Neural progenitor cell (in vitro differentiated cells): ENCODE results near the gene APOOL. TPM values are rescaled to one million over a fixed set of nuclear protein-coding genes. Genes with fewer than 3 reads are reported as not detected.

Experiments
- DNase-seq: peaks from one replicate; pipeline ENCODE4 v3.0.0-alpha.2; 2016; ENCODE audit warnings: low spot score
- H2AFZ ChIP-seq: fragments of 200-600 bp; sonication (generic); replicated peaks from 2 replicates; pipeline ENCODE4 v1.6.1; 2016; ENCODE audit warnings: antibody characterized with exemption
- H3F3A ChIP-seq: fragments of 200-600 bp; sonication (generic); 2 replicates; pipeline ENCODE4 v1.6.1; 2016; ENCODE audit warnings: antibody characterized with exemption, low read depth
- H3K27ac ChIP-seq: fragments of 200-600 bp; sonication (generic); 2 replicates; pipeline ENCODE4 v1.5.1; 2016; ENCODE audit warnings: mild to moderate bottlenecking
- H3K27me3 ChIP-seq: fragments of 200-600 bp; sonication (generic); 2 replicates; pipeline ENCODE4 v1.6.1; 2016; ENCODE audit warnings: mild to moderate bottlenecking, moderate library complexity
- H3K36me3 ChIP-seq: fragments of 200-600 bp; sonication (generic); 2 replicates; pipeline ENCODE4 v1.5.1; 2016
- H3K4me1 ChIP-seq: fragments of 200-600 bp; sonication (generic); 2 replicates; pipeline ENCODE4 v1.6.1; 2016; ENCODE audit warnings: mixed run types
- H3K4me2 ChIP-seq: fragments of 200-600 bp; sonication (generic); 2 replicates; pipeline ENCODE4 v1.6.1; 2016
- H3K4me3 ChIP-seq: fragments of 200-600 bp; sonication (generic); 2 replicates; pipeline ENCODE4 v1.5.1; 2016
- H3K79me2 ChIP-seq: fragments of 200-600 bp; sonication (generic); 2 replicates; pipeline ENCODE4 v1.6.1; 2016; ENCODE audit warnings: low read depth
- H3K9ac ChIP-seq: fragments of 200-600 bp; sonication (generic); 2 replicates; pipeline ENCODE4 v1.6.1; 2016
- H3K9me3 ChIP-seq: fragments of 200-600 bp; sonication (generic); 2 replicates; pipeline ENCODE4 v1.5.1; 2016; ENCODE audit warnings: low read depth
- H4K20me1 ChIP-seq: fragments of 200-600 bp; sonication (generic); 2 replicates; pipeline ENCODE4 v1.6.1; 2016; ENCODE audit warnings: low read depth
- H3K27ac Mint-ChIP-seq: 3 replicates; pipeline ENCODE4 v1.8.0; 2021; ENCODE audit warnings: mixed read lengths
- H3K27me3 Mint-ChIP-seq: 2 replicates; pipeline ENCODE4 v1.8.0; 2022; ENCODE audit warnings: low read depth, mild to moderate bottlenecking, inconsistent platforms, moderate library complexity, mixed read lengths; ENCODE audit not compliant: insufficient read depth
- H3K36me3 Mint-ChIP-seq: 3 replicates; pipeline ENCODE4 v1.8.0; 2021; ENCODE audit warnings: mixed read lengths
- H3K4me1 Mint-ChIP-seq: 3 replicates; pipeline ENCODE4 v1.8.0; 2021; ENCODE audit warnings: mixed read lengths
- H3K4me3 Mint-ChIP-seq: 3 replicates; pipeline ENCODE4 v1.8.0; 2021; ENCODE audit warnings: mild to moderate bottlenecking, moderate library complexity, mixed read lengths
- H3K9me3 Mint-ChIP-seq: 3 replicates; pipeline ENCODE4 v1.8.0; 2020; ENCODE audit warnings: mixed read lengths
- EZH2 ChIP-seq: fragments of 200-600 bp; sonication (generic); IDR thresholded peaks from 2 replicates; pipeline ENCODE4 v1.6.1; 2017; ENCODE audit warnings: antibody characterized with exemption, mild to moderate bottlenecking, moderate library complexity
- EZH2phosphoT487 ChIP-seq: fragments of 200-600 bp; sonication (generic); IDR thresholded peaks from 2 replicates; pipeline ENCODE4 v1.6.1; 2017; ENCODE audit warnings: antibody characterized with exemption
- total RNA-seq: library from RNA; depleted of rRNA; stranded (reverse); fragments of >200 nt; gene quantifications from 2 replicates; pipeline ENCODE4 v1.2.3, GENCODE V29; 2015; ENCODE audit warnings: low replicate concordance
- TF ChIP-seq, protein P1 (sequence below): fragments of 200-600 bp; sonication (generic); IDR thresholded peaks from 2 replicates; pipeline ENCODE4 v1.5.1; 2017; ENCODE audit warnings: antibody characterized with exemption, mild to moderate bottlenecking

Gene APOOL
- total RNA-seq, 1 donor from 2014 or later: 9.0 TPM

GRCh38 chrX:85024562-85024961, 20.9 kb downstream of the APOOL start:
- no peak for TF ChIP-seq EZH2
- TF ChIP-seq, protein P1, sequence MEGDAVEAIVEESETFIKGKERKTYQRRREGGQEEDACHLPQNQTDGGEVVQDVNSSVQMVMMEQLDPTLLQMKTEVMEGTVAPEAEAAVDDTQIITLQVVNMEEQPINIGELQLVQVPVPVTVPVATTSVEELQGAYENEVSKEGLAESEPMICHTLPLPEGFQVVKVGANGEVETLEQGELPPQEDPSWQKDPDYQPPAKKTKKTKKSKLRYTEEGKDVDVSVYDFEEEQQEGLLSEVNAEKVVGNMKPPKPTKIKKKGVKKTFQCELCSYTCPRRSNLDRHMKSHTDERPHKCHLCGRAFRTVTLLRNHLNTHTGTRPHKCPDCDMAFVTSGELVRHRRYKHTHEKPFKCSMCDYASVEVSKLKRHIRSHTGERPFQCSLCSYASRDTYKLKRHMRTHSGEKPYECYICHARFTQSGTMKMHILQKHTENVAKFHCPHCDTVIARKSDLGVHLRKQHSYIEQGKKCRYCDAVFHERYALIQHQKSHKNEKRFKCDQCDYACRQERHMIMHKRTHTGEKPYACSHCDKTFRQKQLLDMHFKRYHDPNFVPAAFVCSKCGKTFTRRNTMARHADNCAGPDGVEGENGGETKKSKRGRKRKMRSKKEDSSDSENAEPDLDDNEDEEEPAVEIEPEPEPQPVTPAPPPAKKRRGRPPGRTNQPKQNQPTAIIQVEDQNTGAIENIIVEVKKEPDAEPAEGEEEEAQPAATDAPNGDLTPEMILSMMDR: no peak
- no peak for TF ChIP-seq EZH2phosphoT487
- no peaks in the 10 kb centered on the region for H3K4me1 ChIP-seq
- H2AFZ ChIP-seq: no peak overlapping the region
- H3K4me1 Mint-ChIP-seq: no peaks in the 10 kb centered on the region
- peaks cover 16% of the 10 kb centered on the region for H3K9me3 Mint-ChIP-seq
- no peak overlapping the region for H3K27ac Mint-ChIP-seq
- no peaks in the 10 kb centered on the region for H4K20me1 ChIP-seq
- H3K27ac ChIP-seq: no peak overlapping the region
- H3K27me3 ChIP-seq: no peaks in the 10 kb centered on the region
- no peak overlapping the region for H3K9ac ChIP-seq
- H3K27me3 Mint-ChIP-seq: no peaks in the 10 kb centered on the region
- no peaks in the 10 kb centered on the region for H3F3A ChIP-seq
- peaks cover 1% of the 10 kb centered on the region for H3K79me2 ChIP-seq
- peaks cover 5% of the 10 kb centered on the region for H3K36me3 Mint-ChIP-seq
- H3K9me3 ChIP-seq: no peaks in the 10 kb centered on the region
- H3K4me3 Mint-ChIP-seq: no peak overlapping the region
- no peaks in the 10 kb centered on the region for H3K36me3 ChIP-seq
- H3K4me3 ChIP-seq: no peak overlapping the region
- no peak for DNase-seq
- H3K4me2 ChIP-seq: no peak overlapping the region

DNA sequence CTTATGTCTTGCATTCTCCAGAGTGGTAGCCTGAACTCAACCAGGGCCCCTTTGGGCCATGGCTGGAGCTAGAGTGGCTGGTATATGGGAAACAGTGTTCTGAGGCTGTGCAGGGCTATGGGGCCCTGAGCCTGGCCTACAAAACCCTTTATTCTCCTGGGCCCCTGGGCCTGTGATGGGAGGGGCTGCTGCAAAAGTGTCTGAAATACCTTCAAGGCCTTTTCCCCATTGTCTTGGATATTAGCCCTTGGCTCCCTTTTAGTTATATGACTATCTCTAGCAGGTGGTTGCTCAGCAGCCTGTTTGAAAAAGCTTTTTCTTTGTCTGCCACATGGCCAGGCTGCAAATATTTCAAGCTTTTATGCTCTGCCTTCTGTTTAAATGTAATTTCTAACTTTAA, 22.5 kb downstream of the APOOL start:
- no peaks in the 10 kb centered on the region for H3F3A ChIP-seq
- TF ChIP-seq EZH2 (no peak), EZH2phosphoT487 (no peak)
- TF ChIP-seq, protein P1: no peak
- H3K9me3 ChIP-seq: no peaks in the 10 kb centered on the region
- no peak overlapping the region for H3K4me2 ChIP-seq
- H3K4me3 Mint-ChIP-seq: no peak overlapping the region
- H3K79me2 ChIP-seq: no peaks in the 10 kb centered on the region
- no peak for DNase-seq
- H3K27me3 ChIP-seq: no peaks in the 10 kb centered on the region
- peaks cover 4% of the 10 kb centered on the region for H3K36me3 Mint-ChIP-seq
- H3K27ac ChIP-seq: no peak overlapping the region
- no peaks in the 10 kb centered on the region for H3K4me1 Mint-ChIP-seq
- H3K4me3 ChIP-seq: no peak overlapping the region
- H3K27ac Mint-ChIP-seq: no peak overlapping the region
- H3K4me1 ChIP-seq: no peaks in the 10 kb centered on the region
- H3K9me3 Mint-ChIP-seq: peaks cover 12% of the 10 kb centered on the region
- no peaks in the 10 kb centered on the region for H4K20me1 ChIP-seq
- no peak overlapping the region for H2AFZ ChIP-seq
- no peak overlapping the region for H3K9ac ChIP-seq
- no peaks in the 10 kb centered on the region for H3K27me3 Mint-ChIP-seq
- H3K36me3 ChIP-seq: no peaks in the 10 kb centered on the region

- Histone ChIP-seq H3K27me3 (no peaks in the 10 kb centered on the region), H3K4me2 (no peak overlapping the region), H3K9ac (no peak overlapping the region), H3K27ac (no peak overlapping the region), H4K20me1 (no peaks in the 10 kb centered on the region), H3K4me1 (no peaks in the 10 kb centered on the region), H3K36me3 (no peaks in the 10 kb centered on the region), H3K4me3 (no peak overlapping the region), H2AFZ (no peak overlapping the region), H3K79me2 (peaks cover 3% of the 10 kb centered on the region), H3K9me3 (no peaks in the 10 kb centered on the region), H3F3A (no peaks in the 10 kb centered on the region)
- TF ChIP-seq, protein P1: no peak
- TF ChIP-seq EZH2phosphoT487 (no peak), EZH2 (no peak)
- H3K9me3 Mint-ChIP-seq: peaks cover 3% of the 10 kb centered on the region
- peaks cover 4% of the 10 kb centered on the region for H3K36me3 Mint-ChIP-seq
- no peak overlapping the region for H3K4me3 Mint-ChIP-seq
- DNase-seq: no peak
- H3K27ac Mint-ChIP-seq: no peak overlapping the region
- H3K27me3 Mint-ChIP-seq: no peaks in the 10 kb centered on the region
- no peaks in the 10 kb centered on the region for H3K4me1 Mint-ChIP-seq
These were observed 25.4 kb downstream of the APOOL start for GRCh38 chrX:85029043-85029442.
